Sigmoid colon (tissue), 7 donors: ENCODE data around the gene MYOF. TPM values are rescaled to one million over a fixed set of nuclear protein-coding genes. Genes with fewer than 3 reads are reported as not detected.
"Not testable (repeated sequence)": the region's sequence is repeated elsewhere in the genome, so short reads cannot be mapped to it uniquely, and the experiment has no call there.

Source experiments
- DNase-seq: peaks from one replicate; pipeline ENCODE4 v3.0.0-alpha.2; 2019
- H3K27ac ChIP-seq, 4 donors: fragments of 200-600 bp; sonication (generic); one replicate each; pipeline ENCODE4 v1.5.1; 2016 to 2019; ENCODE audit warnings: mild to moderate bottlenecking in 1 of 4
- H3K27me3 ChIP-seq, 3 donors: fragments of 200-600 bp; sonication (generic); one replicate each; pipeline ENCODE4 v1.5.1; 2019; ENCODE audit warnings: mild to moderate bottlenecking in 1 of 3
- H3K36me3 ChIP-seq, 4 donors: fragments of 200-600 bp; sonication (generic); one replicate each; pipeline ENCODE4 v1.5.1; 2016 to 2019
- H3K4me1 ChIP-seq, 4 donors: fragments of 200-600 bp; sonication (generic); one replicate each; pipeline ENCODE4 v1.5.1; 2017 to 2019
- H3K4me3 ChIP-seq, 4 donors: fragments of 200-600 bp; sonication (generic); one replicate each; pipeline ENCODE4 v1.5.1; 2017 to 2019; ENCODE audit warnings: mild to moderate bottlenecking in 2 of 4, moderate library complexity in 1 of 4
- H3K9me3 ChIP-seq, 4 donors: fragments of 200-600 bp in 3 of 4; sonication (generic) in 3 of 4; one replicate each; pipeline versions ENCODE4 v1.5.1 to v1.6.1; 2013 to 2019
- EP300 ChIP-seq, 4 donors: sonication (generic); formaldehyde crosslinking; IDR thresholded peaks; one replicate each; pipeline ENCODE4 v1.6.1; 2017; ENCODE audit warnings: antibody characterized with exemption in 4 of 4
- POLR2A ChIP-seq, 2 donors: fragments of 450-650 bp; IDR thresholded peaks; one replicate each; pipeline ENCODE4 v1.6.1; 2016; ENCODE audit warnings: antibody characterized with exemption in 2 of 2, mild to moderate bottlenecking in 2 of 2, moderate library complexity in 2 of 2
- POLR2AphosphoS5 ChIP-seq, 4 donors: sonication (generic); formaldehyde crosslinking; IDR thresholded peaks; one replicate each; pipeline ENCODE4 v1.6.1; 2017; ENCODE audit warnings: antibody characterized with exemption in 4 of 4
- WGBS, 2 donors: extraction: QIAGEN DNeasy Blood & Tissue Kit; methylation state at CpG; one replicate each; pipeline ENCODE4 v1.1.7; 2013; 5-methylcytosine and 5-hydroxymethylcytosine counted together
- intact Hi-C: fragments of 100-400 bp; cut with DNase I; formaldehyde crosslinking; loops from one replicate; pipeline ENCODE4 v1.15.1; 2023
- polyA plus RNA-seq, 3 donors: library from polyadenylated mRNA; stranded (reverse); fragments of 200-250 nt; gene quantifications; one replicate each; pipeline ENCODE4 v1.2.3, GENCODE V29; 2013
- total RNA-seq, 4 donors: library from RNA; depleted of rRNA; stranded (reverse); fragments of >200 nt; gene quantifications; one replicate each; pipeline ENCODE4 v1.1.0, GENCODE V29; 2016
- TF ChIP-seq, protein P1 (sequence below), 4 experiments: fragments of 450-650 bp in 3 of 4; fragments of 200-600 bp in 1 of 4; IDR thresholded peaks; one replicate each; pipeline ENCODE4 v1.5.1; 2016 to 2019; ENCODE audit warnings: antibody characterized with exemption in 4 of 4, mild to moderate bottlenecking in 3 of 4, moderate library complexity in 2 of 4
- donor health status: healthy with polysubstance abuse.
- donor health status: Bipolar disorder and iron deficiency.
- donor health status: healthy.

Gene MYOF
- total and polyA plus RNA-seq, 7 donors = 12.6 to 83.4 (median 36.3) TPM

DNA sequence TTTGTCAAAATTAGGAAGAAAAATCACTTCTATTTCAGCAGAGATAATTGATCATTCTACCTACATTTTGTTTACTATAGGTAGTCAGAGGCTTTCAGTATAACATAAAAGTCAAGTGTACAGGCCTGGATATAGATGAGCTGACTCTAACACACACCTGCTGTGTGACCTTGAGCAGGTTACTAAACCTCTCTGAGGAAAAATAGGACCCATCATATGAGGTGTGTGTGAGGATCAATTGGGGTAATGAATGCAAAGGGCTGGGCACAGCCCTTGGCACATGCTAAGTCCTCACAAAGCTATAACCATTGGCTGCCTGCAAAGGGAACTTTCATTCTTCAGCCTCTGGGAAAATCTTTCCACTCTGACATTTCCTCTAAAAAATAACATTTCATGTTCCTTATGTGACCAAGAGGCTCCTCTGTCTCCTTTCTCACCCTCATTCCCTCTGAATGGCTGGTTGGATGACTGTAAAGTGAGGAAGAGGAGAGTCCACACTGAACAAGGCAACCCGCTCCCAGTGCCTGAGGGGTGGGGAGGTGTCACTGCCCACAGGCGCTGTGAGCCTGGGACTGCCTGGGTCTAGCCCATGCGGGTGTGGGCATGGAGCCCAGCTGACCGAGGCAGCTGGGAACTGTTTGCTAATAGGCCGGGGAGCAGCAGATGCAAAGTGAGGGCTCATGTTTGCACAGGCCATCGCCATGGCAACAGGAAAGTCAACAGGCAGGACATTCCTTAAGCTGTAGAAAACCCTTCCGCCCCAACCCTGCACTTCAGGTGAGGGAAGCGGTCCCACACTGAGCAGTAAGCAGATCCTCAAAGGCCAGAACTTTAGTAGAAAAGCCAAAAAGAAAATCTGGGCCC, 36.8 kb downstream of the MYOF start:
- H3K4me1 ChIP-seq = peaks cover 0 to 65% (median 61%) of the 10 kb centered on the region in 4 donors
- WGBS, 2 donors = 6 to 48% methylated on average over 8 of the region's 8 CpGs
- peak in 2 of 4 donors; percentile 26 to 72 for TF ChIP-seq EP300 (IDR thresholded peaks at IDR 0.05)
- peak in 1 of 2 donors; percentile 68 for TF ChIP-seq POLR2A (IDR thresholded peaks at IDR 0.05)
- peak; percentile 67 to 93 (median 80) for TF ChIP-seq POLR2AphosphoS5 (IDR thresholded peaks at IDR 0.05)
- TF ChIP-seq, protein P1, sequence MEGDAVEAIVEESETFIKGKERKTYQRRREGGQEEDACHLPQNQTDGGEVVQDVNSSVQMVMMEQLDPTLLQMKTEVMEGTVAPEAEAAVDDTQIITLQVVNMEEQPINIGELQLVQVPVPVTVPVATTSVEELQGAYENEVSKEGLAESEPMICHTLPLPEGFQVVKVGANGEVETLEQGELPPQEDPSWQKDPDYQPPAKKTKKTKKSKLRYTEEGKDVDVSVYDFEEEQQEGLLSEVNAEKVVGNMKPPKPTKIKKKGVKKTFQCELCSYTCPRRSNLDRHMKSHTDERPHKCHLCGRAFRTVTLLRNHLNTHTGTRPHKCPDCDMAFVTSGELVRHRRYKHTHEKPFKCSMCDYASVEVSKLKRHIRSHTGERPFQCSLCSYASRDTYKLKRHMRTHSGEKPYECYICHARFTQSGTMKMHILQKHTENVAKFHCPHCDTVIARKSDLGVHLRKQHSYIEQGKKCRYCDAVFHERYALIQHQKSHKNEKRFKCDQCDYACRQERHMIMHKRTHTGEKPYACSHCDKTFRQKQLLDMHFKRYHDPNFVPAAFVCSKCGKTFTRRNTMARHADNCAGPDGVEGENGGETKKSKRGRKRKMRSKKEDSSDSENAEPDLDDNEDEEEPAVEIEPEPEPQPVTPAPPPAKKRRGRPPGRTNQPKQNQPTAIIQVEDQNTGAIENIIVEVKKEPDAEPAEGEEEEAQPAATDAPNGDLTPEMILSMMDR (IDR thresholded peaks at IDR 0.05) = no peak

DNA sequence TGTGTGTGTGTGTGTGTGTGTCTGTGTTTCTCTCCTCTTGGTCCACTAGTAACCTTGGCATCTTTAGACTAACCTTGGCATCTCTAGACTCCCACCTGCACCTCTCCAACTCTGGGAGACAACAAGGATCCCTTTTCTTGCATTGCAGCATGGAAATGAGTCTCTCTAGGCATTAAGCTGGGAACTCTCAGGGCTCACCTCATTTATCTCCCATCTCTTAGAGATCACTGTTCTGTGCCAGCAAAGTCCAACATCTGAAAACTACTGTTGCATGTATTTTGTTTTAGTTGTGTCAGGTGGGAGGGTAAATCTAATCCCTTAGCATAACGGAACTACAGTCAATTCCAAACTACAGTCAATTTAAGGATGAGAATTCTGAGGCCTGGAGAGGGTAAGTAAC, 38.7 kb downstream of the MYOF start:
- Histone ChIP-seq H3K36me3 (peaks cover 0 to 3% (median 0%) of the 10 kb centered on the region in 4 donors), H3K27ac (peak overlapping the region; percentile 98 to 100 (median 100)), H3K27me3 (no peaks in the 10 kb centered on the region), H3K4me3 (no peak overlapping the region), H3K4me1 (peaks cover 0 to 84% (median 79%) of the 10 kb centered on the region in 4 donors), H3K9me3 (no peaks in the 10 kb centered on the region)
- intact Hi-C loops = no loop called here
- DNase-seq = no peak
- WGBS, 2 donors = 80 to 86% methylated on average over 1 of the region's 1 CpG
- no peak for TF ChIP-seq POLR2A (IDR thresholded peaks at IDR 0.05)
- TF ChIP-seq EP300 (IDR thresholded peaks at IDR 0.05) = no peak

More for the DNA sequence above, 36.8 kb downstream of the MYOF start:
- Histone ChIP-seq H3K9me3 (no peaks in the 10 kb centered on the region), H3K4me3 (no peak overlapping the region), H3K27ac (peak overlapping the region; percentile 98 to 100 (median 100)), H3K27me3 (no peaks in the 10 kb centered on the region), H3K36me3 (peaks cover 0 to 21% (median 4%) of the 10 kb centered on the region in 4 donors)
- peak; percentile 97 for DNase-seq
- intact Hi-C loops = no loop called here

DNA sequence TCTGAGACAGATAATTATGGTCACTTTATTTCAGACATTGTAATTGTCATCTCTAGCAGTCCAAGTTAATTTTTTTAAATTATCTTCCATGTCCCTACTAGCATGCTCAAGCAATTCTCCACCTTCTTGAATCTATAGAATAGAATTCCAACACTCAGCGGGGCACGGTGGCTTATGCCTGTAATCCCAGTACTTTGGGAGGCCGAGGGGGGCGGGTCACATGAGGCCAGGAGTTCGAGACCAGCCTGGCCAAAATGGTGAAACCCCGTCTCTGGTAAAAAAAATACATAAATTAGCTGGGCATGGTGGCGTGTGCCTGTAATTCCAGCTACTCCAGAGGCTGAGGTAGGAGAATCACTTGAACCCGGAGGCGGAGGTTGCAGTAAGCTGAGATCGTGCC, 39.4 kb downstream of the MYOF start:
- peak overlapping the region; percentile 98 to 100 (median 100) for H3K27ac ChIP-seq
- H3K4me1 ChIP-seq = peaks cover 0 to 91% (median 87%) of the 10 kb centered on the region in 4 donors
- H3K9me3 ChIP-seq, H3K4me3 ChIP-seq, H3K36me3 ChIP-seq, H3K27me3 ChIP-seq, intact Hi-C loops: not testable (repeated sequence)
- DNase-seq = peak; percentile 70
- 82 to 93% methylated on average over 10 of the region's 10 CpGs for WGBS, 2 donors

DNA sequence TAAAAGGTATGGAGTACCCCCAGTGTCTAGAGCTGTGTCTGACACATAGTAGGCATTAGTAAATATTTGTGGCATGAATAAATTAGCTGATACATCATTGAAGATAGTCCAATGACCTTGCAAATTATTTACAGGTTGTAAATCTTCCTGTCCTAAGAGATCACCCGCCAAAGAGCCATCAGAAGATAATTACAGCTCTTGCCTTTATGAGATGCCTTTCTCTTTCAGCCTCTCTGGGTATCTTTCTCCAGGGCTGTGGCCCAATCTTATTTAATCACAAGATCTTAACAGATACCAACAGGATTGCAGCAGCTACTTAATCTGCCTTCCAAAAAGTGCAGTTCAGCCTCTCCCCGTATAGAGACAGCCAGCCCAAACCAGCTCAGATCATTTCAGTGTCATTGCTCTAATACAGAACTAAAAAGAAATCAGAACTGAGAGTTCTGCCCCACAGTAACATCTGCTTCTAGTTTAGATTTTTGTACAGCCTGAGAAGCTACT, 41.5 kb downstream of the MYOF start:
- Histone ChIP-seq H3K4me1 (peaks cover 0 to 98% (median 96%) of the 10 kb centered on the region in 4 donors), H3K9me3 (no peaks in the 10 kb centered on the region), H3K27me3 (no peaks in the 10 kb centered on the region), H3K4me3 (no peak overlapping the region), H3K27ac (peak overlapping the region; percentile 98 to 100 (median 100)), H3K36me3 (no peaks in the 10 kb centered on the region)
- intact Hi-C loops = loop anchor here (2.0 kb wide), 1 partner anchor 24 kb away; no protein-coding TSS in a partner anchor
- TF ChIP-seq EP300 (IDR thresholded peaks at IDR 0.05) = no peak
- peak in 2 of 4 donors; percentile 10 to 20 for TF ChIP-seq POLR2AphosphoS5 (IDR thresholded peaks at IDR 0.05)
- TF ChIP-seq, protein P1 (IDR thresholded peaks at IDR 0.05) = no peak
- no peak for TF ChIP-seq POLR2A (IDR thresholded peaks at IDR 0.05)
- DNase-seq = peak; percentile 64
- 59 to 65% methylated on average over 2 of the region's 2 CpGs for WGBS, 2 donors

DNA sequence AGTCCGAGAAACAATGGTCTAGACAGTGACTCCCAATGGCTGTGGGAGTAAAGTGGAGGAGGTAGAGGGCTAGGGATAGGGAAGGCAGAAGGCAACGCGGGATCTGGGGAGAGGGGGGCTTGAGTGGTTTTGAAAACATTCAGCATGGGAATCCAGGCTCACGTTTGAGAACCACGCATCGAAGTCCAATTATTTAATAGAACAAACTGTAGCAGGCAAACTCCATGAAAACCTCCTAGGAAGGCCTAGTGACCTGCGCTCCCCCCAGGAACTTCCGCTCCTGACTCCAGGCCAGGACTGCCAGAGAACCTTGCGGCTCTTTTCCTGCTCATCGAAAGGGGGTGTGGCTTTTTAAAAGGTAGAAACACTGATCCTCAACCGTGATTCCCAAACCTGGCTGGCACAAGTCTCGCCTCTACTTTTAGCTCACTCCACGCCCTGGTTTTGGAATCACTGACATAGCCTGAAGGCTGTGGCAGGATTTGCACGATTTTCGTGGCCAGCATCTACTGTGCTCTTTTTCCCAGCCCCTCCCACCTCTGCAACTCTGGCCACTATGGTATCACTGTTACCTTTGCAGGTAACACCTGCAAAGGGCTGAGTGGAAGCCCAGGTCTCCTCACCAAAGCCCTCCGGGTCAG, 43.4 kb downstream of the MYOF start:
- Histone ChIP-seq H3K27me3 (no peaks in the 10 kb centered on the region), H3K9me3 (no peaks in the 10 kb centered on the region), H3K36me3 (no peaks in the 10 kb centered on the region), H3K4me3 (no peak overlapping the region), H3K27ac (peak overlapping the region; percentile 98 to 100 (median 100)), H3K4me1 (peaks cover 0 to 98% (median 97%) of the 10 kb centered on the region in 4 donors)
- no peak for DNase-seq
- TF ChIP-seq, protein P1 (IDR thresholded peaks at IDR 0.05) = no peak
- no peak for TF ChIP-seq POLR2AphosphoS5 (IDR thresholded peaks at IDR 0.05)
- no peak for TF ChIP-seq POLR2A (IDR thresholded peaks at IDR 0.05)
- no peak for TF ChIP-seq EP300 (IDR thresholded peaks at IDR 0.05)
- 35 to 69% methylated on average over 16 of the region's 16 CpGs for WGBS, 2 donors
- intact Hi-C loops = no loop called here
